Measurements from ENCODE around the gene LCP2.

GRCh38 chr5:170341545-170341944 is 44.0 kb upstream of the LCP2 start:
- TF ChIP-seq EZH2 (IDR thresholded peaks at IDR 0.05; ENCODE audit: borderline replicate concordance) (no peak), CTCF (IDR thresholded peaks at IDR 0.05; ENCODE audit: poor library complexity) (no peak)

Measured in hepatocyte (in vitro differentiated cells).